Amniotic stem cell (primary cell): Measurements from ENCODE around the gene MIX23.

Experiments used
- DNase-seq: peaks from one replicate; lab custom pipeline; 2025; lab: John Stamatoyannopoulos, UW

The MIX23 gene

DNA sequence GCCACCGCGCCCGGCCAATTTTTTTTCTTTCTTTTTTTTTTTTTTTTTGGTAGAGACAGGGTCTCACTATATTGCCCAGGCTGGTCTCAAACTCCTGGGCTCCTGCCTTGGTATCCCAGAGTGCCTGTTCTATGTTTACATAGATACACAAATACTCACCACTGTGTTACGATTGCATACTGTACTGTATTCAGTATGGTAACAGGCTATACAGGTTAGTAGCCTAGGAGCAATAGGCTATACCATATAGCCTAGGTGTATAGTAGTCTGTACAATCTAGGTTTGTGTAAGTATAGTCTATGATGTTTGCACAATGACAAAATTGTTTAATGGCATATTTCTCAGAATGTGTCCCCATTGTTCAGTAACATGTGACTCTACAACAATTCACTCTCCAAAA is 31.4 kb downstream of the MIX23 start:
- DNase-seq, result no peak

- DNase-seq, result no peak
Observed at GRCh38 chr3:122350814-122351418, 32.1 kb downstream of the MIX23 start.

DNA sequence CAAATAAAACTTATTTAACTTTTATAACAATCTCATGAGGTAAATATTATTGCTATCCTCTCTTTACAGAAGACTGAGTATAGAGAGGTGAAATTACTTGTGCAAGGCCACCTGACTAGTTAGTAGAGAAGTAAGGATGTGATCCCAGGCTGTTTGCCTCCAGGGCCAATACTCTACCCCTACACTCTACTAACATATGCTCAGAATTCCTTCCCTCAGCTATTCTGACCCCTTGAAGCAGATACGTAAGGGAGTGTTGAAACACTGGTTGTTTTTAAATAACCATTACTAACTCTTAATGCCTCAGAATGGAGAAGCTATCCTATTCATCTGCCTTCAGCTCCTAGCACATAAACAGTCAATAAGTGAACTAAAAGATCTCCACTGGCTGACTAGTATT is 33.9 kb downstream of the MIX23 start:
- DNase-seq, result no peak

DNA sequence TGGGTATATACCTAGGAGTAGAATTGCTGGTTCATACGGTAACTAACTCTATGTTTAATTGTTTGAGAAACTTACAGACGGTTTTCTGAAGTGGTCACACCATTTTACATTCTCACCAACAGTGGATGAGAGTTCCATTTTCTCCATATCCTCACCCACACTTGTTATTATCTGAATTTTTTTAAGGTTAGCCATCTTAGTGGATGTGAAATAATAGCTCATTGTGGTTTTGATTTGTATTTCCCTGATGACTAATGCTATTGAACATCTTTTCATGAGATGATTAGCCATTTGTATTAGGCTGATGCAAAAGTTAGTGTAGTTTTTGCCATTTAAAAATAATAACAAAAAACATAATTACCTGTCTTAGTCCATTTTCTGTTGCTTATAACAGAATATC is 39.4 kb downstream of the MIX23 start:
- no peak for DNase-seq

DNA sequence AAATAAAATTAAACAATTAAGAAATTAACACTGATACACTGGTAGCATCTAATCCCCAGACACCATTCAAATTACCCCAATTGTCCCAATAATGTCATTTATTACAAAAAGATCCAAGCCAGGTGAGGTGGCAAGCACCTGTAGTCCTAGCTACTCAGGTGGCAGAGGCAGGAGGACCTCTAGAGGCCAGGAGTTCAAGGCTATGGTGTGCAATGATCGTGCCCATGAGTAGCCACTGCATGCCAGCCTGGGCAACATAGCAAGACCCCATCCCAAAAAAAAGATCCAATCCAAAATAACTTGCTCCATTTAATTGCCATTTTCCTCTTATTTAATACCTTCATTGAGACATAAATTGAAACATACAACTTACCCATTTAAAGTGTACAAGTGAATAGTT is 40.2 kb downstream of the MIX23 start:
- no peak for DNase-seq

GRCh38 chr3:122332551-122332950 is 50.5 kb downstream of the MIX23 start:
- no peak for DNase-seq

GRCh38 chr3:122331886-122332285 is 51.1 kb downstream of the MIX23 start:
- no peak for DNase-seq

- no peak for DNase-seq
Observed at GRCh38 chr3:122325769-122326168, 57.3 kb downstream of the MIX23 start.

GRCh38 chr3:122324871-122325323 is 58.1 kb downstream of the MIX23 start, which contains the start of gene CSTA:
TSS of gene CSTA (plus strand) at chr3:122325248. CDS start at chr3:122325293, 45 bp downstream.
- no peak for DNase-seq

DNA sequence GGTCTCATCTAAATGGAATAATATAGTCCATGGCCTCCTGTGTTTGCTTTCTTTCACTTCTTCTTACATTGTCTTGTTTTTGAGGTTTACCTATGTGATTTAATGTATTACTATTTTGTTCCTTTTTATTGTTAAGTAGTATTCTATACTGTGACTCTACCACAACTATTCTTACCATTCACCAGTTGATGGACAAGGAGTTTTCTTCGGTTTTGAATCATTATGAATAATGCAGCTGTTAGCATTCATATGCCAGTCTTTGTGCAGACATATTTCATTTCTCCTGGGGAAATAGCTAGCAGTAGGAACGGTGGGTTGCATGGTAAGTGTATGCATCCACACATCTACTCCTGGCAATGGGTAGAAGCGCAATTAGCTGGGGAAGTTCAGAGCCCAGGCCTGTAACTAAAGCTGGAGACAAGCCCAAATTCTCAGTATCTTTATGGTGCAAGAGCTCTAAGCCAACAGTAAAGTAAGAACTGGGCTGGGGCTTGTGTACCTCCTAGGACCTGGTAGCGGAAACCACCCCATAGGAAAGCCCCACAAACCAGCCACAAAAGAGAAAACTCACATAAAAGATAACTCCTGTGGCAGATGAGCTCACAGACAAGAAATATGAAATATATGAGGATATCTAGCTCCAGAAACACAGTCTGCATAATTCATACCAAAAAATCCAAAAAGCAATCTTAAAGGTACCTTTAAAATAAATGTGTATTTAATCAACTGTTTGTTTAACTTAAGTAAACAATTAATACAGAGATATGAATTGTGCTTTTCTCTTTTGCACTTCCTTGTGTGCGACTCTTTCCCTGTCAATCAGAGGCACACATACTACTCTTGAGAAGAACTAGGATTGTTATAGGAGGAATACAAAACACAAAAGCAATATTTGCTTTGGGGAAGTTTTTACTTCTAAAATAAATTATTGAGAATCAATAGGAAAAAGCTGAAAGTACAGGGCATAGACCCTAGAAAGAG is 60.6 kb downstream of the MIX23 start:
- DNase-seq, result no peak

DNA sequence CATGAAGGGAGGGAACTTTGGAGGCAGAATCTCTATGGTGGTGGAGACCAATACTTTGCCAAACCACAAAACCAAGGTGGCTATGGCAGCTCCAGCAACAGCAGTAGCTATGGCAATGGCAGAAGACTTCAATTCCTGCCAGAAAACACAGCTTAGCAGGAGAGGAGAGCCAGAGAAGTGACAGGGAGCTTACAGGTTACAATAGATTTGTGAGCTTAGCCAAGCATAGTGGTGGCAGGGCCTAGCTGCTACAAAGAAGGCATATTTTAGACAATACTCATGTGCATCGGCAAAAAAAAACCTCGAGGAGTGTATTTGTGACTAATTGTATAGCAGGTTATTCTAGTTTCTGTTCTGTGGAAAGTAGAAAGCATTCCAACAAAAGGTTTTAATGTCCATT is 64.4 kb downstream of the MIX23 start:
- no peak for DNase-seq

DNA sequence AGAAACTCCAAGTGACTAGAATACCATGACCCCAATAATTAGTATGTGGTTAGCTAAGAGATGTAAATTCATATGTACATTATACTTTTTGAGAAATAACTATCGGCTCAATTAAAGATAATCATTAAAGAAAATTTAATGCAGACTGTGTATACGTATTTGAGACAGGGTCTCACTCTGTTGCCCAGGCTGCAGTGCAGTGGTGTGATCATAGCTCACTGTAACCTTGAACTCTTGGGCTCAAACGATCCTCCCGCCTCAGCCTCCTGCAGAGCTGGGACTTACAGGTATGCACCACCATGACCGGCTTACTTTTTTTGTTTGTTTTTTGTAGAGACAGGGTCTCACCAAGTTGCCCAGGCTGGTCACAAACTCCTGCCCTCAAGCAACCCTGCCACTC is 66.7 kb downstream of the MIX23 start:
- no peak for DNase-seq

- DNase-seq, result no peak
Observed at GRCh38 chr3:122315619-122316018, 67.4 kb downstream of the MIX23 start.

DNA sequence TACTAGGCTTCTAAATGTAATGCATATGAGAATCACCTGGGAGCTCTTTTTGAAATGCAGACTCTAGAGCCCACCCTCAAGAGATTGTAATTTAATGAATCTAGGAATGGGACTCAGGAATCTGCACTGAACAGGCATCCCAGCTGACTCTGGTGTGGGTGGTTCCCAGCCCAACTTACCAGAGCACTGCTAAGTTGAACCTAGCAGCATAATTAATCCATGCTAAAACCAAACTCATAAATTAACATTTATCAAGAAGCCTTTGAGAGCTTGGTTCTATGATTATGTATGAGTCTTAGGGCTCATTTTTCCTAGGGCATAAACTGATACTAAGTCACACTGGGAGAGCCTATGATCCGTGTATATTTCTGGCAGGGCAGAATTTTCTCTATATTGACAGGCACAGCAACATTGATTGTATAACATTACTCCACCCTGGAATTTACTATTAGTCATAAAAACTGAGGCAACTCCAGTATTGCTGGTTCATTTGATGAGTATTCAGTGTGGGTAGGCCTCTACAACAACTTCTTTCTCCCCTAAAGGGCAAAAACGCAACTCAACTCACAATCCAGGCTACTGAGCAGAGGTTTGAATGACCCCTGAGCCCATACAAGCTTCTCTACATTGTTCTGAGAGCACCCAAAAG is 68.7 kb downstream of the MIX23 start:
- DNase-seq, result no peak

DNA sequence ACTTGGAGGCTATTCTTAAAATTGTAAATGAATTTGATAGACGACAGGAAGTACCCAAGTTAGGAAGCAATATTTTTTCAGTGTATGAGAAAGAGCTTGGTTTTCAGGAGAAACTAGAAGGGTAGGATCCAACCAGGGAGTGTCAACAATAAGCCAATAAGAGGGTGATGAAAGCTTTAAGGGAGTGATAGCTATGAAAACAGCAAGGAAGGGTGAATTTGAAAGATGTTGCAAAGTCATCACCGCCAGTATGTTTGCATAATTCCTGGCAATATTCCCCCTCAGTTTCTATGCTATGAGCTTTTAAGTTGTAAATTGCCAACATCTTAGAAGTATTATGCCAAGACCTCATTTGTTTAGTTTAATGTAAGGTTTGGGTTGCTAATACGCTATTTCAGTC is 69.8 kb downstream of the MIX23 start:
- DNase-seq, result no peak

DNA sequence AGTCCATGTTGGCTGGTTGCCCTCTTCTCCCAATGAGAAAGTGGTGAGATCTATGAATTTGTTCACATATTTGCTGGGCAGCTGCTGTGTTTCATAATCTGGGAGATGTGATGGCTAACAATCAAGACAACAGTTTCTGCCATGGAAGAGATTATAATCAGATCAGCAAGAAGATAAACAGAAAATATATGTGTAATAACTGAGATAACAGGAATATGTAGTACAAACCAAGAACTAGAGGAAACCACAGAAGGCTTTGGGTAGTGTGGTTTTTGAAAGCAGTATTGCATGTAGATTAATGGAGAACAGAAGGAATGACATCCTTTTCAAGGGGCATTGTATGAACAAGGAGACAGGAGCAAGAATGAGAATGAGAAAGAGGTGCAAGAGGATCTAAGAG is 70.2 kb downstream of the MIX23 start:
- DNase-seq, result no peak

DNA sequence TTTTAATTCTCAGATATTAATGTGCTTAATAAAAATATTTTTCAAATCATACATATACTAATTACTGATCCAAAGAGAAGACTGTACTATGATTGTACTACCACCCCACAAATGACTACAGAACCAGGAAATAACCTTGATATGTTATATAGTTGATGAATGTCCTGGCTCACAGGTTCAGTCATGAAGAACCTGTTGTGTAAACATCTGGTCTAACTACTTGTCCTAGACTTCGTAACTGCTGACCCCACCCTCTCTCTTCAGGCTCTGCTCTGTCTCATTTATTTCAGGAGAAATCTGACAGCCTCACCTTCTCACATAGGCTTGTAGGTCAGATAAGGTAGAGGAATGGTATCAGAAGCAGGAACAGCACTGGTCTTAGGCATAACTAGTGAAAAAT is 72.7 kb downstream of the MIX23 start:
- no peak for DNase-seq
